ENCODE results near the gene STAB2.

Gene STAB2

DNA sequence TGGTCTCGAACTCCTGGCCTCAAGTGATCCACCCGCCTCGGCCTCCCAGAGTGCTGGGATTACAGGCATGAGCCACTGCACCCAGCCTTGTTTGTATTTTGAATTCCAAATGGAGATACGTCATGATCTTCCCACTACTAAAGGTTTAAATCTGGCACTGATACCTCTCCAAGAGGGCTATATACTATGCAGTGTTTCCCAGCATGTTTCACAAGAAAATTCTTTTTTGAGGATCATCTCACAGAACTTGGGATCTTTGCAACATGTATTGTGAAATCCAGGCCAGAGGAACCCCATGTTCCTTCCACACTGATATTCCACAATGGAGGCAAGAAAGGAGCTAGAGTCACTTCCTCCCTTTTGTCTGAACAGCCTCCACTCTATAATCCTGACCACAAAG, 141.2 kb downstream of the STAB2 start:
- no peak overlapping the region for H3K4me3 ChIP-seq
- H3K27ac ChIP-seq = no peak overlapping the region

DNA sequence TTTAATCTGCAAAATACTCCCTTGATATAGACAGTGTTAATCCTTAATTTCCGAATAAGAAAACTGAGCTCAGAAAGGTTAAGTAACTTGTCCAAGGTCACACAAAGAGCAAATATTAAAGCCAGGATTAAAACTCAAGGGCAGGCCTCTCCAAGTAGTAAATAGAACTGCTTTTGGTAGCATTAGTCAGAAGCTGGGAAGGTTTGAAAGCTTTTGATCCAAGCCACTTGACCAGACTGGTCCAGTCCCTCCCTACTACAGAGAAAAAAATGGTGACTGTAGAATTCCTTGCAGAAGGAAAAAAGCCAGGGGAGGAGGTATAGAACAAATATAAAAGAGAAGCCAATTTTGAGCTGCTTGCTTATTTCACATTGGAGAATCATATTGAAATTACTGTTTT, 142.4 kb downstream of the STAB2 start:
- H3K4me3 ChIP-seq = no peak overlapping the region
- H3K27ac ChIP-seq = no peak overlapping the region

DNA sequence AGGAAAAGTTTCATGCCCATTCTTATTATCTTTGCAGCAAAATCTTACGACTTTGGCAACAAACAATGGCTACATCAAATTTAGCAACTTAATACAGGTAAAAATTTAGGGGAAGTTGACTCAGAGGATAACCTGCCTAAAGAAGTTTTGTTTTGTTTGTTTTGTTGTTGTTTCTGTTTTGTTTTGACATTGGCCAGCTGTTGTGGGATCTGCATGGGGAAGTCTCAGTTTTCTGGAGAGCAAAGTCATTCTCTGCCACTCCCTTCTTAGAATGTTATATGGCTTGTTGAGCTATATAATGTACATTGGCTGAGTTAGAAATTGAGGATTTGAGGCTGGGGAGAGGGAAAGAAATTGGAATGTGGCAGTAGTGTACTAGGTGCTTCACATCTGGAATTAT, 144.5 kb downstream of the STAB2 start:
- Histone ChIP-seq H3K27ac (no peak overlapping the region), H3K4me3 (no peak overlapping the region)

DNA sequence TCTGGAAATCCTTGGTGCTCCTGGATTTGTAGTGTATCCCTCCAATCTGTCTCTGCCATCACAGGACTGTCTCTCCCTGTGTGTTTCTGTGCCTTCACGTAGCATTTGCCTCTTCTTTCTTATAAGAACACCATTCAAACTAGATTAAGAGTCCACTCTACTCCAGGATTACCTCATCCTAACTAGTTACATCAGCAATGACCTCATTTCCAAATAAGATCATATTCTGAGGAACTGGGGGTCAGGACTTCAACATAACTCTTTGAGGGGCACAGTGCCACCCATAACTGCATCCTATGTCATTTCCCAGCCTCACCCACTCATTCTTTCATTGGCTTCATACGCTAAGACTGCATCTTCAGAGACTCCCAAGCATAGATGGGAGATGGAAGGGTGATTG, 147.8 kb downstream of the STAB2 start:
- H3K27ac ChIP-seq = no peak overlapping the region
- no peak overlapping the region for H3K4me3 ChIP-seq

DNA sequence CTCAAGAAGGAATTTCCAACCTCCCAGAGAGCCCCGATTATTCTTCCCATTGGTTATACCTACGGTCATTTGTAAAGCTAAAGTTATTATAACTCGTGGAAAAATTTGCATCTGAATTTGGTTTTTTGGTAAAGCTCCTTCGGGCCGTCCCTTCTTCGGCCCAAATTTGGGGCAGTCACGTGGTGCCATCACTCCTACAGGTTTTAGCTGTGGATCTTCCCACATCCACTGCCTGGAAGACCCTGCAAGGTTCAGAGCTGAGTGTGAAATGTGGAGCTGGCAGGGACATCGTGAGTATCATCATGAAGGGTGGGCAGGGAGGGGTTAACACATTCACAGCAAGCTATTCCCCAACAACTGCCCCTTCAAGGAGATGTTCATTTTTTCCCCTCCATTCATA, 148.2 kb downstream of the STAB2 start:
- H3K27ac ChIP-seq = no peak overlapping the region
- no peak overlapping the region for H3K4me3 ChIP-seq

DNA sequence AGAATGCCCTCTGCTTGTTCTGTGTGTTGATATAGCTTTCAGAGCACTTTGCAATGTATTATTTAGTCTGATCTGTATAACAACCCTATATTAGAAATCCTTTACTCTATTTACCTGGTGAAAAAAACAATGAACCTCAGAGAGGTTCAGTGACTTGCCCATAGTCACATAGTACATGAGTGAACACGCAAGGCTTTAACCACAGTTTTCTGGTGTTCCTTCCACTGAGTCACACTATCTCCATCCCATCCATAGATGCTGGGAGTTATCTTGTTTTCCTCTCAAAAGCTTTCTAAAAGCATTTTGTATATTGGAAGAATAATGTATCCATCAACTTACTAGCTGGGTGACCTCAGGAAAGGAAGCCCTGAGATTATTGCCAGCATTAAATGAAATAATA, 149.5 kb downstream of the STAB2 start:
- Histone ChIP-seq H3K4me3 (no peak overlapping the region), H3K27ac (no peak overlapping the region)

DNA sequence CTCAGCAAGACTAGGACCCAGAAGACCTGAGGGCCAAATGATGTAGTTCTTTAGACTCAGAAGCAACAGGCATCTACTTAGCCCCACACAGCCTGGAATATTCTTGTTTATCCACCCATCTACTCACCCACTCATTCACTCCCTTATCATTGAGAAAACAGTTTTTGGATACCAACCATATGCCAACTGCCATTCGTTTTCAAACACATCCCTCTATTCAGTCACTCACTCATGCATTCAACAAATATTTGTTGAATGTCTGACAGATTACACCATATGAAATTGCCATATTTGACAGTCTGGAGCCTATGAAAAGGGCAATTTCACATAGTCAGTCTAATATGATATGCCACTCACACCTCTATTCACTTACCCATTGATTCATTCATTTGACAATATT, 150.8 kb downstream of the STAB2 start:
- Histone ChIP-seq H3K27ac (no peak overlapping the region), H3K4me3 (no peak overlapping the region)

DNA sequence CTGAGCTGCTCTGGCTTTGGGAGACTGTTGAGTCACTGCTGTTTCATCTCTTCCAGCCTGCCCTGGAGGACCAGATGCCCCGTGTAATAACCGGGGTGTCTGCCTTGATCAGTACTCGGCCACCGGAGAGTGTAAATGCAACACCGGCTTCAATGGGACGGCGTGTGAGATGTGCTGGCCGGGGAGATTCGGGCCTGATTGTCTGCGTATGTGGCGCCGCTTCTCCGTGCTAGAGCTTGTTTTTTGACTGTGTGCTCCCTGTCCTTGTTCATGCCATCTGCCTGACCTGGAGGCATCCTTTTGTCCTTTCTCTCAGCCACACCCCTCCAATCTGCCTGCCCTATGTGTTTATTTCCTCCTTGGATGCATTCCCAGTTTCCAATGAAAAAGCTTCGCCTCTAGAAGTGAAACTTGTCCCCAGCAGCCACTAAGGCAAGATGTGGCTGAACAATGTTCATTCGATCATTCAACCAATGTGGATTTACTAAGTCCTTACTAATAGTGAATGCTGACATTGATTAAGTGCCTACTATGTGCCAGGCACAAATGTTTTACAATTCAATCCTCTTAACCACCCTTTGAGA, 155.4 kb downstream of the STAB2 start:
- no peak overlapping the region for H3K4me3 ChIP-seq
- H3K27ac ChIP-seq = no peak overlapping the region

DNA sequence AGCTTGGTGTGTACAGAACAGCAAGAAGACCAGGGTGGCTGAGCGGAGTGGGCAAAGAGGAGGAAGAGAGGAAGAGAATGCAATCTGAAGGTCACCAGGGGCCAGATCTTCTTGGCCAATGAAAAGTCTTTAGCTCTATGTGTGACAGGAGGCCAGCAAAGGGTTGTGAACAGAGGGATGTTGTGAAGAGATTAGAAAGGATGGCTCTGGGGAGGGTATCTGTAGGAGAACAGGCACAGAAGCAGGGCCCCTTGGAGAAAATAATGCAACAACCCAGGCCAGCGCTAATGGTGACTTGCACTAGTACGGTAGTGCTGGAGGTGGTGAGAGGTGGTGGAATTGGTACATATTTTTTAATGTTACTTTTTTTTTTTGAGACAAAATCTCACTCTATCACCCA, 156.7 kb downstream of the STAB2 start:
- Histone ChIP-seq H3K4me3 (no peak overlapping the region), H3K27ac (no peak overlapping the region)

DNA sequence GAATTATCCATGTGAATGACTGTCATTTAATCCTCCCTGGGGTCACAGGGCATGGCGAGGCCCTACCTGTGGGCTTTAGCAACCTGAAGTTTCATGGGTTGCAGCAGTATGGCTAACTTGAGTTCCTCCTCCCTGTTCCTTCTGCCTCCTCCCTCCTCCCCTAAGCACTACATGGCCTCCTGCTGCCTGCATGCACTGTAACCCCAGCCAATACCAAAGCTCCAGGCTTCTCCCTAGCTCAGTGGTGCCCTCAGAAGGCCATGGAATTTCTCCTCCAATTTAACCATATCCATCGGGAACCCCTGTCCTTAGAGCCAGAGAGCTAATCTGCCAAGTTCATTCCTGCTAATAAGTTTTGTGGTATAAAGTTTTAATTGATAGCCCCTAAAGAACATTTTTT, 158.9 kb downstream of the STAB2 start:
- no peak overlapping the region for H3K4me3 ChIP-seq
- H3K27ac ChIP-seq = no peak overlapping the region

DNA sequence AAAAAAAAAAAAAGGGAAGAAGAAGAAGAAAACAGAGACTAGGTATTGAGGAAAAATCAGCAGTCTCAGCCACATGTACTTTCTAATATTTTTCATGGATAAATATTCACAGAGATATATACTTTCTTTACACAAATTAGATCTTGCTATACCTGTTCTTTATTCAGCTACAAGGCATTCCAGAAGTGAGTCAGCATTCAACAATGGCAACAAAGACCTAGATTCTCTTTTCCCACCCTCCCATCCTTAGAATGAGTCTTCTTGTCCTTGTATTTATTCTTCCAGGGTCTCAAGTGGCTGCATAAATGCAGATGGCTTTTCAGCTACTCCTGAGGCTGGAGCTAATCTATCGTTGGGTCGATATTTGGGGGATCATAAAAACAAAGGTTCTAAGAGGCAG, 160.9 kb downstream of the STAB2 start:
- no peak overlapping the region for H3K27ac ChIP-seq
- H3K4me3 ChIP-seq = no peak overlapping the region

DNA sequence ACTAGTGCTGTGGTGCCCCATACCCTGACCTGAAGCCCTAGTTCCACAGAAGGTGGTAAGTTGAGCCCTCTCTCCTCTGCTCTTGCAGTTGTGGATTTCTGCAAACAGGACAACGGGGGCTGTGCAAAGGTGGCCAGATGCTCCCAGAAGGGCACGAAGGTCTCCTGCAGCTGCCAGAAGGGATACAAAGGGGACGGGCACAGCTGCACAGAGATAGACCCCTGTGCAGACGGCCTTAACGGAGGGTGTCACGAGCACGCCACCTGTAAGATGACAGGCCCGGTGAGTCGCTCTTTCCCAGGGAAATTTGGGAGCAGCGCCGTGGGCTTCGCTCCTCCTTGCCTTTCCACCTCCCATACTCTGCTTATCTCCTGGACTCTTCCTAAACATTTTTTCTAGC, 161.8 kb downstream of the STAB2 start:
- no peak overlapping the region for H3K4me3 ChIP-seq
- no peak overlapping the region for H3K27ac ChIP-seq

DNA sequence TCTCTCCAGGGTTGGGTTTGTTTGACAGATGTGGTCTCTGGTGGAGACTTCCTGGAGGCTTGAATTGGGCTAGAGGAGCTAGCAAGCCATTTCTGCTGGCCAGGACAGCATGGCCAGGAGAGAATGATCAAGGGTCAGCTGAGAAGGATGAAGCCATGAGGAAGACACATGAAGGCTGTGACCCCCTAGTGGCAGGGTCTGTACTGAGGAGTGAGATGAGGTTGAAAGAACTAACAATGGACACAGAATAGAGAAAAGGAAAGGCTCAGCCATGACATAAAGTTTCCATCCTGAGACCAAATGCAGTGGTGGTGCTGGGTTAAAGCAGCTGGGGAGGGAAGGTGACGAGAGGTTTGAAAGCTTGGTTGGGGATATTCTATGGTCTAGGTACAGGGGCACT, 164.1 kb downstream of the STAB2 start:
- Histone ChIP-seq H3K27ac (no peak overlapping the region), H3K4me3 (no peak overlapping the region)

DNA sequence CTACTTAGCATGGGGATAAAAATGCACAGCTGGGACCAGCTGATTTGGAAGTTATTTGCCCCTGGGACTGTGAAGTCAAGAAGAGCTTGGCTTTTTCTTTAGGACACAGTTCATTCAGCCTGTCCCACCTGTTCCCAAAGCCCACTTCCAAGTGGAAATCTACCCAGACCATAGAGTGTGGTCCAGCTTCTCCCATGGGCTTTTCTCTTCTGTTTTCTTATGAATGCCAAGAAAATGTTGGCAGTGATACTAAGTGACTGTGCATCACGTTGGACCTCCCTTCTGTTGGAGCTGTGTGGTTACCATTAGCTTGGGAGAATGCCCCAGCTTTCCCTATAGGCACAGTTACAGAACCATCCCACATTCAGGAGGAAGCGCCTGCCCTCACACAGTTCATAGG, 164.5 kb downstream of the STAB2 start:
- no peak overlapping the region for H3K4me3 ChIP-seq
- no peak overlapping the region for H3K27ac ChIP-seq

DNA sequence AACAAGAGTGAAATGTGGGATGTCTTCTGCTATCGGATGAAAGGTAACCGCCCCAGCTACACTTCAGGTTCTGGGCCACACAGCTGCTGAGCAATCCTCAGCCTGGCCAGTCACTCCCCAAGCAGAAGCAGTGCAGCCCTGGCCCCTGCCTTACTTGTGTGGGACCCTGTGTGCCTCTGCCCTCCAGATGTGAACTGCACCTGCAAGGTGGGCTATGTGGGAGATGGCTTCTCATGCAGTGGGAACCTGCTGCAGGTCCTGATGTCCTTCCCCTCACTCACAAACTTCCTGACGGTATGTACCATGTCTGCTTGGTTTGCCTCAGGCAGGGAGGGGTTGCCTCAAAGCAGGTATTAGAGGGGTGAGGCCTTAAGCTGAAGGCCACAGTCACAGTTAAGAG, 168.4 kb downstream of the STAB2 start:
- Histone ChIP-seq H3K4me3 (no peak overlapping the region), H3K27ac (no peak overlapping the region)

DNA sequence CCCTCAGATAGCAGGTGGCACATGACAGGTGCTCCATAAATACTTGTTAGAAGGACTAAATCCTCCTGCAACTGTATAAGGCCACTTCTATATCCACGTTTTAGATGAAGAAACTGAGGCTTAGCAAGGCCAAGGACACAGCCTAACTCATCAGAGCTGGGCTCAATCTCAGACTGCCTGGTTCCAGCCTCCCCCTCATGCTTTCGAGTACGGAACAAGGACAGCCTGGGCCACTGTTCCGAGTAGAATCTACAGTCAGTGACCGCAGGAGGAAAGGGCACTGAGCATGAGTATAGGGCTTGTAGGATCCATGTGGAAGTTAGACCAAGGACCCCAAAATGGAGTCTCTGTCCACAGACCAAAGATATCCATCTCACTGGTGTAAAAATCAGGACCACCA, 169.4 kb downstream of the STAB2 start:
- H3K27ac ChIP-seq = no peak overlapping the region
- no peak overlapping the region for H3K4me3 ChIP-seq

DNA sequence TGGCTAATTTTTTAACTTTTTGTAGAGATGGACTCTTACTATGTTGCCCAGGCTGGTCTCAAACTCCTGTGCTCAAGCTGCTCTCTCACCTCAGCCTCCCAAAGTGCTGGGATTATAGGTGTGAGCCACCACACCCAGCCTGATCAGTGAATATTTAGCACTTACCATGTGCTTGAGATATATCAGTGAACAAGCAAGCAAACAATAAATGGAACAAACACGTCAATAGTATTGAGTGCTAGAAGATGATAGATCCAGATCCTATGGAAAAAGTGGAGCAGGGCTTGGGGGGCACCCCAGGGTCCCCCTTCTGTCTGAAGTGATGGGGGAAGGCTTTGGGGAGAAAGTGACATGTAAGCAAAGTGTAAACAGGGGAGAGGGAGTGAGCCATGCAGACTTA, 170.2 kb downstream of the STAB2 start:
- no peak overlapping the region for H3K4me3 ChIP-seq

DNA sequence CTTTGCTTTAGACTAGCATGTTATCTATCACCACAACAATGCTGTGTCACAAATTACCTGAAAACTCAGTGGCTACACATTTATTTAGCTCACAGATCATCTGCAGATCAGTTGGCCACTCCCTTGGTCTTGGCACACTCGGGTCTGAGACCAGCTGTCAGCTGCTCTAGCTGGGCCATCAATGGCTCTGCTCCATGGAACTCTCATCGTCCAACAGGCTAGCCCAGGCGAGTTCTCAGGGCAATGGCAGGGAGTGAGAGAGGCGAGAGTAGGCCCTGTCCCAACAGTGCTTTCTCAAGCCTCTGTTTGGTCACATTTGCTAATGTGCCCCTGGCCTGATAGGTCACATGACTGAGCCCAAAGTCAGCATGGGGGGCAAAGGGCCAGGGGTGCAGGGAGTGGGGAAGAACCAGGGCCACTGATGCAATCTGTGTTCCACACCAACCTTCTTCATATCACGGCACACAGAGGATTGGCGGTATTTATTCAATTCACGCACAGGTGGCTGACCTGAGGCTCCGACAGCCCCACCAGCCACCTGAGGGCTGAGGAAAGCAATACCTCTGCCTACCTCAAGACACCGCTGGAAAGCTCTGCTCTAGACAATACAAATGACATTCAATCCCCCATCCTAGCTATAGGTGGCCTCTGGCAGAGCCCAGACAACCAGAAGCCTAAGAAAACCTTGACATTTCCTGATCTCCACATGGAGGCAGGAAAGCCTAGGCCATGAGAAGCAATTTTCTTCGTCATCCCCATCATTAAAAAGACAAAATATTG, 171.4 kb downstream of the STAB2 start:
- H3K27ac ChIP-seq = no peak overlapping the region
- no peak overlapping the region for H3K4me3 ChIP-seq

More for the DNA sequence above, 170.2 kb downstream of the STAB2 start:
- H3K27ac ChIP-seq = no peak overlapping the region

DNA sequence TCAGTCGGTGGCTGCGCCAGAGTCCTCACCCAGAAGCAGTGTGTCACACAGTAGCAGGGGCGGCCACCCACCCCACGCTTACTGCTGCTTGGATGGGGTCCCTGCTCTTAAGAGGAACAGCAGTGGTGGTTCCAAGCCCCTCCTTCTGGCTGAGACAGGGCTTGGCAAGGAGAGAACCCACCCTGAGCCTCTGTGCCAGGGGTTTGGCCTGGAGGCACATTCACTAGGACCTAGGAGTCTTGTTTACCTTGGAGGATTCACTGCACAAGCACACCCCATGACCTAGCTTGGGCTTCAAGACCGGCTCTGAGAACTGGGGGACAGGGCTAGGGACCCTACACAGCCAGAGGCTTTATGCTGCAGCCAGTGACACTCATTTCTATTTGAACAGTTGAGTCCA, 175.4 kb downstream of the STAB2 start:
- Histone ChIP-seq H3K27ac (no peak overlapping the region), H3K4me3 (no peak overlapping the region)

DNA sequence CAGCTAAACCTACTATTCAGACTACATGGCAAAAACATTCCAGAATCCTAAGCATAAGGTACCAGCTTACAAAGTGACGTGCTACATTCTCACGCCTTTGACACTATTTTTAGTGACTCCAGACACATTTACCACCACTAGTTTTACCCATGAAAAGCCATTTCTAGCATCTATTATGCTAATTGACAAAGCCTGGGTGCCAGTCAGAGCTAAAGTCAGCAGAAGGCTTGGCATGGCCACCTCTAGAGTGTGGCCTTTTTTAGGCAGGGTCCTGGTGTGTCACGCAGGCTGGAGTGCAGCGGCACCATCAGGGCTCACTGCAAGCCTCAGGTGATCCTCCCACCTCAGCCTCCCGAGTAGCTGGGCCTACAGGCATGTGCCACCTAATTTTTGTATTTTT, 178.2 kb downstream of the STAB2 start:
- Histone ChIP-seq H3K27ac (no peak overlapping the region), H3K4me3 (no peak overlapping the region)

DNA sequence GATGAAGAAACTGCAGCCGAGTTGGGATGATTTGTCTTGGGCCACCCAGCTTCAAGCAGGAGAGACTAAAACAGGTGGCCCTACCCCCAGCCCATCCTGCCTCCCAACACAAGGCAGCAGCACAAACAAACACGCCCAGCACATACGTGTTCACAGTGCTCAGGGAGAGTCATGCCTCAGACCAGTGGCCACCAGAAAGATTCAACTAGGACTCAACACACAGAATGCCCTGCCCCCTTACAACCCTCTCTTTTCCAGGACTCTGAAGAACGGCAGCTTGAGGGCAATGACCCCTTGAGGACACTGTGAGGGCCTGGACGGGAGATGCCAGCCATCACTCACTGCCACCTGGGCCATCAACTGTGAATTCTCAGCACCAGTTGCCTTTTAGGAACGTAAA, 179.0 kb downstream of the STAB2 start:
- no peak overlapping the region for H3K4me3 ChIP-seq
- H3K27ac ChIP-seq = no peak overlapping the region
